ENCODE measurements around the gene PROZ. TPM values are rescaled to one million over a fixed set of nuclear protein-coding genes. Genes with fewer than 3 reads are reported as not detected.

The PROZ gene
- total and polyA plus RNA-seq, 4 donors = not detected

- peak overlapping the region in 1 of 2 donors; percentile 23 for H3K27ac ChIP-seq (ENCODE audit: low read depth in 1 of 2, low read length in 1 of 2)
- WGBS, 2 donors = 79 to 83% methylated on average over 16 of the region's 16 CpGs
- no peak overlapping the region for H3K9ac ChIP-seq (ENCODE audit: insufficient read depth in 1 of 2, low read length in 2 of 2)
- ATAC-seq (ENCODE audit: insufficient read depth, low FRiP score) (no peak), DNase-seq (no peak)
- TF ChIP-seq, protein P1, sequence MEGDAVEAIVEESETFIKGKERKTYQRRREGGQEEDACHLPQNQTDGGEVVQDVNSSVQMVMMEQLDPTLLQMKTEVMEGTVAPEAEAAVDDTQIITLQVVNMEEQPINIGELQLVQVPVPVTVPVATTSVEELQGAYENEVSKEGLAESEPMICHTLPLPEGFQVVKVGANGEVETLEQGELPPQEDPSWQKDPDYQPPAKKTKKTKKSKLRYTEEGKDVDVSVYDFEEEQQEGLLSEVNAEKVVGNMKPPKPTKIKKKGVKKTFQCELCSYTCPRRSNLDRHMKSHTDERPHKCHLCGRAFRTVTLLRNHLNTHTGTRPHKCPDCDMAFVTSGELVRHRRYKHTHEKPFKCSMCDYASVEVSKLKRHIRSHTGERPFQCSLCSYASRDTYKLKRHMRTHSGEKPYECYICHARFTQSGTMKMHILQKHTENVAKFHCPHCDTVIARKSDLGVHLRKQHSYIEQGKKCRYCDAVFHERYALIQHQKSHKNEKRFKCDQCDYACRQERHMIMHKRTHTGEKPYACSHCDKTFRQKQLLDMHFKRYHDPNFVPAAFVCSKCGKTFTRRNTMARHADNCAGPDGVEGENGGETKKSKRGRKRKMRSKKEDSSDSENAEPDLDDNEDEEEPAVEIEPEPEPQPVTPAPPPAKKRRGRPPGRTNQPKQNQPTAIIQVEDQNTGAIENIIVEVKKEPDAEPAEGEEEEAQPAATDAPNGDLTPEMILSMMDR (IDR thresholded peaks at IDR 0.05; ENCODE audit: control extremely low read depth, extremely low read depth) = no peak
- peaks cover 0 to 20% (median 0%) of the 10 kb centered on the region in 5 donors for H3K4me1 ChIP-seq (ENCODE audit: control insufficient read depth in 5 of 5, insufficient read depth in 5 of 5, low read length in 5 of 5)
- peaks cover 0 to 4% (median 4%) of the 10 kb centered on the region in 3 donors for H3K27me3 ChIP-seq (ENCODE audit: control insufficient read depth in 3 of 3, insufficient read depth in 3 of 3, low read length in 2 of 3)
- no peaks in the 10 kb centered on the region for H3K36me3 ChIP-seq (ENCODE audit: control insufficient read depth in 4 of 4, insufficient read depth in 4 of 4, low read length in 4 of 4)
- no peak overlapping the region for H3K4me3 ChIP-seq
- peaks cover 0 to 3% (median 0%) of the 10 kb centered on the region in 4 donors for H3K9me3 ChIP-seq (ENCODE audit: control insufficient read depth in 4 of 4, insufficient read depth in 3 of 4, low read length in 3 of 4)
Observed at GRCh38 chr13:113121928-113122471, 36.4 kb upstream of the PROZ start.

DNA sequence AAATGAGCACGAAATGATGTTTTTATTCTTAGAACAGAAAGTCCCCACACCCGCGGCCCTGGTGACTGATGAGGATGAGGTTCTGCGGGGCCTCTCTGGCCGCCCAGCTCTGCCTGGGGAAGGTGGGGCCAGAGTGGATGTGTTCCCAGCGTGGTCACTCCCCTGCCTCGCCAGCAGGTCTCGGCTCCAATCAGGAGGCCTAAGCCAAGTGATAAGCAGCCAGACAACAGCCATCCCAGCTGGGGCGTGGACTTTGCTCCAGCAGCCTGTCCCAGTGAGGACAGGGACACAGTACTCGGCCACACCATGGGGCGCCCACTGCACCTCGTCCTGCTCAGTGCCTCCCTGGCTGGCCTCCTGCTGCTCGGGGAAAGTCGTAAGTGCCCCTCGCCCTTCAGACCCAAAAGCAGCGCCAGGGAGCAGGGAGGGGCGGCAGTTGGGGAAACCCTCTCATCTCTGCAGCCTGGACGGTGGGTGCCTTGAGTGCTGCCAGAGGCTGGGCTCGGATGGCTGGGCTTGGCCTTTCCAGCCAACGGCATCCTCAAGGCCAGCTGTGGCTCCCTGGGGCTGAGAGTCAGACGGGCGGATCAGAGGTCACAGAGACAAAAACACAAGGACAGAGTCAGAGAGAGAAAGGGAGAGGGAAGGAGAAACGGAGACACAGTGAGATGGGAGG, 35.8 kb upstream of the PROZ start, which contains the start of gene F10:
Gene F10, plus strand, starts transcription at position 250 of the 676 bp plus-strand sequence. Its CDS starts 57 bp downstream, at position 307.
- TF ChIP-seq, protein P1 (IDR thresholded peaks at IDR 0.05; ENCODE audit: control extremely low read depth, extremely low read depth) = no peak
- H3K9ac ChIP-seq (ENCODE audit: insufficient read depth in 1 of 2, low read length in 2 of 2) = peak within 1 kb of the TSS in 1 of 2 donors; percentile 65
- peak; percentile 85 to 92 (median 87) for DNase-seq
- H3K27me3 ChIP-seq (ENCODE audit: control insufficient read depth in 3 of 3, insufficient read depth in 3 of 3, low read length in 2 of 3) = peaks cover 0 to 4% (median 4%) of the 10 kb centered on the region in 3 donors
- peak within 1 kb of the TSS in 1 of 2 donors; percentile 28 for H3K27ac ChIP-seq (ENCODE audit: low read depth in 1 of 2, low read length in 1 of 2)
- peaks cover 0 to 3% (median 0%) of the 10 kb centered on the region in 4 donors for H3K9me3 ChIP-seq (ENCODE audit: control insufficient read depth in 4 of 4, insufficient read depth in 3 of 4, low read length in 3 of 4)
- 52 to 64% methylated on average over 23 of the region's 23 CpGs for WGBS, 2 donors
- ATAC-seq (ENCODE audit: insufficient read depth, low FRiP score) = peak; percentile 45
- H3K4me3 ChIP-seq = peak within 1 kb of the TSS; percentile 5
- peaks cover 0 to 25% (median 0%) of the 10 kb centered on the region in 5 donors for H3K4me1 ChIP-seq (ENCODE audit: control insufficient read depth in 5 of 5, insufficient read depth in 5 of 5, low read length in 5 of 5)
- H3K36me3 ChIP-seq (ENCODE audit: control insufficient read depth in 4 of 4, insufficient read depth in 4 of 4, low read length in 4 of 4) = no peaks in the 10 kb centered on the region

DNA sequence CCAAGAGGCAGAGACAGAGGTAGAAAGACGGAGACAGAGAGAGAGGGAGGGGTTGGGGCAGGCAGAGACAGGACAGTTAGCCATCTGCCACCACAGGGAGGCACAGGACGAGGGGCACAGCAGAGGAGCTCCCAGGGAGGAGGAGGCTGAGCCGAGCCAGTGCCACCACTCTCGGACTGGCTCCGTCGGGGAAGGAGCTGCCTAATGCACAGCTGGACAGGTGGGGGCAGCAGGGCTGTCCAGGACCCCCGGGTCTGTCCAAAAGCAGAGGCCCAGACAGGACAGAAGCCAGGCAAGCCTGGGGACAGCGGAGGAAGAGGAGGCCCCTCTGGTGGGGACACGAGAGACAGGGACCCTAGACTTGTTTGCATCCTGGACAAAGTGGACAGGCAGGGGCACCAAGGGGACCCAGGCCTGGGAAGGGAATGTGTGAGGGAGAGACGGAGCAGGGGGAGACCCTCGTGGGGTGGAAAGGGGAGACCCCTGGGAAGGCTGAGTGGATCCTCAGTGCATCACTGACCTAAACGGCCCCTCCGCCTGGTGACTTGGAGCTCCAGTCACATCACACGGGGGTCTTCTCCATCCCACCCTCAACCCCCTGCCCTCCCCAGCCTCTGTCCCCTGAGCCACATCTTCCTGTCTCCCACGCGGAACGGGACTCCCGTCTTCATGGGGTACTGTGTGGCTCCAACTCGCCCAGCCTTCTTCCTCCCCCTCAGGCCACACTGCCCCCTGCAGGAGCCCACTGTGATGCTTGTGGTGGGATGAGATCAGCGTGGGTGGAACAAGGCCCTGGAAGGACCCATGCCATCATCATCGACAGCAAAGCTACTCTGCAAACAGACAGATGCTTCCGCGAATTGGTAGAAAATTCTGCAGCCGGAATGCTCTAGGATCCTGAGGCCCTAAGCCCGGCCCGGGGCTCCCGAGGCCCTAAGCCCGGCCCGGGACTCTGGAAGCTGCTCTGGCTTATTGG, 34.9 kb upstream of the PROZ start:
- WGBS, 2 donors = 82 to 87% methylated on average over 28 to 29 of the region's 29 CpGs
- peaks cover 0 to 4% (median 4%) of the 10 kb centered on the region in 3 donors for H3K27me3 ChIP-seq (ENCODE audit: control insufficient read depth in 3 of 3, insufficient read depth in 3 of 3, low read length in 2 of 3)
- peaks cover 0 to under 1% (median 0%) of the 10 kb centered on the region in 4 donors for H3K9me3 ChIP-seq (ENCODE audit: control insufficient read depth in 4 of 4, insufficient read depth in 3 of 4, low read length in 3 of 4)
- H3K4me1 ChIP-seq (ENCODE audit: control insufficient read depth in 5 of 5, insufficient read depth in 5 of 5, low read length in 5 of 5) = peaks cover 0 to 25% (median 0%) of the 10 kb centered on the region in 5 donors
- H3K9ac ChIP-seq (ENCODE audit: insufficient read depth in 1 of 2, low read length in 2 of 2) = peak overlapping the region in 1 of 2 donors; percentile 65
- peak overlapping the region; percentile 5 for H3K4me3 ChIP-seq
- no peak overlapping the region for H3K27ac ChIP-seq (ENCODE audit: low read depth in 1 of 2, low read length in 1 of 2)
- DNase-seq = no peak
- no peaks in the 10 kb centered on the region for H3K36me3 ChIP-seq (ENCODE audit: control insufficient read depth in 4 of 4, insufficient read depth in 4 of 4, low read length in 4 of 4)
- TF ChIP-seq, protein P1 (IDR thresholded peaks at IDR 0.05; ENCODE audit: control extremely low read depth, extremely low read depth) = no peak
- ATAC-seq (ENCODE audit: insufficient read depth, low FRiP score) = no peak

Data from lung (tissue), 12 donors.